Measurements from ENCODE around the gene TCF20. TPM values are rescaled to one million over a fixed set of nuclear protein-coding genes. Genes with fewer than 3 reads are reported as not detected.

Gene TCF20
- total RNA-seq, 3 donors from 2014 or later (not counting 1 experiment from before 2014, with no cell fraction given), result 57.8 to 70.8 (median 69.1) TPM

DNA sequence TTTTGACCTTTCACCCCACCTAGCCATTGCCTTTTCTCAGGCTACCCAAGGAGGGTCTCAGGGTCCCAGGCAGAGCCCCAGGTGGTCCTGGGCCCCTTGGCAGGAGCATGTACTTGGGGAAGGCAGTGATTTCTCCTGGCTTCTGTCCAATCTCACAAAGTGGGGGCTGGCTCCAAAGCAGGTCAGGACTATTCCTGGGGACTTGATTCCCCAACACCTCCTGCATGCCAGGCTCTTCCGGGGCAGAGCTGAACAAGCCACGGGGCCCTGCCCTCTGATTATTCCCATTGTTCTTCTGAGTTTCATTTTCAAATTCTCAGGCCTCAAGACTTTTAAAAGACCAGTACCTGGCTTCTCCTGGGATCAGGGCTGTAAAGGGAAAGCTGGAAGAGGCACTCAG lies 1.5 kb upstream of the TCF20 start:
- H3K4me3 ChIP-seq (ENCODE audit: low read length), result no peak overlapping the region
- ATAC-seq, result no peak
- Mint-ChIP-seq H3K36me3 (no peaks in the 10 kb centered on the region), H3K4me3 (peak overlapping the region; percentile 72), H3K4me1 (peaks cover 14 to 15% of the 10 kb centered on the region in 2 donors), H3K27me3 (ENCODE audit: low read depth in 2 of 2) (no peaks in the 10 kb centered on the region), H3K9me3 (no peaks in the 10 kb centered on the region), H3K27ac (no peak overlapping the region)
- no peak overlapping the region for H3K27ac ChIP-seq (ENCODE audit: low read length)
- no peaks in the 10 kb centered on the region for H3K27me3 ChIP-seq (ENCODE audit: control insufficient read depth, insufficient read depth, low read length)
- no peak for DNase-seq
- H3K9me3 ChIP-seq (ENCODE audit: control insufficient read depth, insufficient read depth, low read length), result no peaks in the 10 kb centered on the region
- intact Hi-C loops (cut with micrococcal nuclease), result no loop called here
- peaks cover 16% of the 10 kb centered on the region for H3K4me1 ChIP-seq (ENCODE audit: control insufficient read depth, insufficient read depth, low read length)
- WGBS (ENCODE audit: insufficient coverage), result 91% methylated on average over 2 of the region's 2 CpGs
- no peaks in the 10 kb centered on the region for H3K36me3 ChIP-seq (ENCODE audit: control insufficient read depth, insufficient read depth, low read length)
- TF ChIP-seq, protein P1, sequence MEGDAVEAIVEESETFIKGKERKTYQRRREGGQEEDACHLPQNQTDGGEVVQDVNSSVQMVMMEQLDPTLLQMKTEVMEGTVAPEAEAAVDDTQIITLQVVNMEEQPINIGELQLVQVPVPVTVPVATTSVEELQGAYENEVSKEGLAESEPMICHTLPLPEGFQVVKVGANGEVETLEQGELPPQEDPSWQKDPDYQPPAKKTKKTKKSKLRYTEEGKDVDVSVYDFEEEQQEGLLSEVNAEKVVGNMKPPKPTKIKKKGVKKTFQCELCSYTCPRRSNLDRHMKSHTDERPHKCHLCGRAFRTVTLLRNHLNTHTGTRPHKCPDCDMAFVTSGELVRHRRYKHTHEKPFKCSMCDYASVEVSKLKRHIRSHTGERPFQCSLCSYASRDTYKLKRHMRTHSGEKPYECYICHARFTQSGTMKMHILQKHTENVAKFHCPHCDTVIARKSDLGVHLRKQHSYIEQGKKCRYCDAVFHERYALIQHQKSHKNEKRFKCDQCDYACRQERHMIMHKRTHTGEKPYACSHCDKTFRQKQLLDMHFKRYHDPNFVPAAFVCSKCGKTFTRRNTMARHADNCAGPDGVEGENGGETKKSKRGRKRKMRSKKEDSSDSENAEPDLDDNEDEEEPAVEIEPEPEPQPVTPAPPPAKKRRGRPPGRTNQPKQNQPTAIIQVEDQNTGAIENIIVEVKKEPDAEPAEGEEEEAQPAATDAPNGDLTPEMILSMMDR (IDR thresholded peaks at IDR 0.05), result no peak

DNA sequence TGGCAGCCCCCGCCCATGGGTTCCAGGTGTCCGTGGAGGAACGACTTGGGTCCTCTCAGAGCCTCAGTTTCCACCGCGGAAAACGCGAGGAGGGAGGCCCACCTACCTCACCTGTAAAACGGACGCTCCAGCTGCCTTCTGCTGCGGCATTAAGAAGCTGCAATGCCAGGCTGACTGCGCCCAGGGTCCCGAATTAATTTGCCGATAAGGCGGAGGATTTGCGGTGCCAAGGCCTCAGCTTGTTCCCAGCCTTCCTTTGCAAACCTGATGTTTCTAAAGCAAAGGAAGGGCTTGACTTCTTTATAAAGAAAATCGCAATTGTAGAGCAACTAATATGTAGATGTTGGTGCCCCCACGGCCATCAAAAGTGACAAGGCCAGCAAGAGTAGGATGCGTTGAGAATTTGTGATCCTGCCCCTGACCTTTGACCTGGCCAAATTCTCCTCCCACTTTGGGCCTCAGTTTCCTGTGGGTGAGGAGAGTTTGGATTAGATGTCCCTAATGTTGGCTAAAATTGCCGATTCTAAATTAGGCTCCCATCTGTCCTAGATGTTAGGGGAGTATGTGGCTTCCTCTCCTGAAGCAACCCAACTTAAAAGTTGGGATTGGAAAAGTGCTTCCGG lies 849 bp upstream of the TCF20 start:
- Mint-ChIP-seq H3K27ac (peak overlapping the region in 1 of 2 donors; percentile 49), H3K4me3 (peak overlapping the region; percentile 72), H3K9me3 (no peaks in the 10 kb centered on the region), H3K27me3 (ENCODE audit: low read depth in 2 of 2) (no peaks in the 10 kb centered on the region), H3K4me1 (peaks cover 14 to 15% of the 10 kb centered on the region in 2 donors), H3K36me3 (no peaks in the 10 kb centered on the region)
- intact Hi-C loops (cut with micrococcal nuclease), result no loop called here
- peaks cover 16% of the 10 kb centered on the region for H3K4me1 ChIP-seq (ENCODE audit: control insufficient read depth, insufficient read depth, low read length)
- no peak overlapping the region for H3K4me3 ChIP-seq (ENCODE audit: low read length)
- ATAC-seq (no peak), DNase-seq (peak in 1 of 2 donors; percentile 25)
- no peaks in the 10 kb centered on the region for H3K9me3 ChIP-seq (ENCODE audit: control insufficient read depth, insufficient read depth, low read length)
- H3K27me3 ChIP-seq (ENCODE audit: control insufficient read depth, insufficient read depth, low read length), result no peaks in the 10 kb centered on the region
- TF ChIP-seq, protein P1 (IDR thresholded peaks at IDR 0.05), result no peak
- H3K36me3 ChIP-seq (ENCODE audit: control insufficient read depth, insufficient read depth, low read length), result no peaks in the 10 kb centered on the region
- WGBS (ENCODE audit: insufficient coverage), result 90% methylated on average over 19 of the region's 20 CpGs
- no peak overlapping the region for H3K27ac ChIP-seq (ENCODE audit: low read length)

DNA sequence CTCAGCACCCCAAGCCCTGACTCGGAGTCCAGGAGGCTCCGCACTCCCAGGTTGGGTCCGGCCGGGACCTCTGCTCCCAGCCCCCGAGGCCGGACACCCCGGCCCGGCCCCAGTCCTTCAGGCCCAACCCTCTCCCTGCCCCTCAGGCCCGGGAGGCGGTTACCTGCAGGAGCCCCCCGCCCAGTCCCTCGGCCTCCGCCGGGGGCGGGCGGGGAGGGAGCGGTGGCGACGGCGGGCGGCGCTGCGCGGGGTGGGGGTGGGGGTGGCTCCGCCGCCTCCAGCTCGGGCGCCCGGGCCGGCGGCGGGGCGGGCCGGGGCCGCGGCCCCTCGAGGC lies 310 bp downstream of the TCF20 start:
- Mint-ChIP-seq H3K9me3 (no peaks in the 10 kb centered on the region), H3K36me3 (no peaks in the 10 kb centered on the region), H3K4me3 (peak overlapping the region; percentile 97), H3K27ac (peak overlapping the region; percentile 87 to 88), H3K4me1 (peaks cover 24 to 25% of the 10 kb centered on the region in 2 donors), H3K27me3 (ENCODE audit: low read depth in 2 of 2) (no peaks in the 10 kb centered on the region)
- TF ChIP-seq, protein P1 (IDR thresholded peaks at IDR 0.05), result no peak
- ATAC-seq, result peak; percentile 24 to 38 (median 25)
- Histone ChIP-seq H3K27ac (ENCODE audit: low read length) (peak overlapping the region; percentile 86), H3K4me1 (ENCODE audit: control insufficient read depth, insufficient read depth, low read length) (peaks cover 16% of the 10 kb centered on the region), H3K4me3 (ENCODE audit: low read length) (peak overlapping the region; percentile 92), H3K27me3 (ENCODE audit: control insufficient read depth, insufficient read depth, low read length) (no peaks in the 10 kb centered on the region), H3K36me3 (ENCODE audit: control insufficient read depth, insufficient read depth, low read length) (no peaks in the 10 kb centered on the region), H3K9me3 (ENCODE audit: control insufficient read depth, insufficient read depth, low read length) (no peaks in the 10 kb centered on the region)
- intact Hi-C loops (cut with micrococcal nuclease), result no loop called here
- under 1% methylated on average over 25 of the region's 37 CpGs for WGBS (ENCODE audit: insufficient coverage)
- no peak for DNase-seq

Data from natural killer cell (primary cell).